22Rv1 (cell line): ENCODE measurements around the gene CTBP1.

Source experiments
- ZFX ChIP-seq: fragments of 450-650 bp; IDR thresholded peaks from 2 replicates; pipeline ENCODE4 v1.6.1; 2017; ENCODE audit warnings: antibody characterized with exemption, borderline replicate concordance
- TF ChIP-seq, protein P1 (sequence below): fragments of 450-650 bp; IDR thresholded peaks from 2 replicates; pipeline ENCODE4 v1.5.1; 2017; ENCODE audit warnings: mild to moderate bottlenecking

DNA sequence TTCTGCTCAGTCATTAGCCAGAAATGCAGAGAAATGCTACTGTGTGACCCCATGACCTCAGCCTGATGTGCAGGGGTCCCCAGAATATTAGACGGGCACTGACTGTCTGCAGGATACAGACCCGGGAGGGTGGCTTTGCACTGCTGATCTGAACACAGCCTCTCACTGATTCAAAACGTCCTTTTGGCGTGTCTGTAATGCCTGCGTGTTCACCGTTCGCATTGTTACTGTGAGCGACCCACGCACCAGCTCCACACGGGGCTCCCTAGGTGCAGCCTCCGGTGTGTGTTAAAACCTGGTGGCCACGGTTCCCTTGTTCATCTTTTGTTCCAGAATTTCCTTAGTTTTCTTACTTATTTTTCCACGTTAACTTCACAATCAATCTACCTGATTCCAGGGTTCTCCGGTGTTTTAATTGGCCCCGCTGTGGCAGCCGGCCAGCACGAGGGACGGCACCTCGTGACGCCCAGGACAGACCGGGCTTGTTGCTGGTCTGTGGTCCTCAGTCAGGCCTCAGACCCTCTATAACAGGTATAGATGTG lies 44.6 kb downstream of the CTBP1 start:
- TF ChIP-seq, protein P1, sequence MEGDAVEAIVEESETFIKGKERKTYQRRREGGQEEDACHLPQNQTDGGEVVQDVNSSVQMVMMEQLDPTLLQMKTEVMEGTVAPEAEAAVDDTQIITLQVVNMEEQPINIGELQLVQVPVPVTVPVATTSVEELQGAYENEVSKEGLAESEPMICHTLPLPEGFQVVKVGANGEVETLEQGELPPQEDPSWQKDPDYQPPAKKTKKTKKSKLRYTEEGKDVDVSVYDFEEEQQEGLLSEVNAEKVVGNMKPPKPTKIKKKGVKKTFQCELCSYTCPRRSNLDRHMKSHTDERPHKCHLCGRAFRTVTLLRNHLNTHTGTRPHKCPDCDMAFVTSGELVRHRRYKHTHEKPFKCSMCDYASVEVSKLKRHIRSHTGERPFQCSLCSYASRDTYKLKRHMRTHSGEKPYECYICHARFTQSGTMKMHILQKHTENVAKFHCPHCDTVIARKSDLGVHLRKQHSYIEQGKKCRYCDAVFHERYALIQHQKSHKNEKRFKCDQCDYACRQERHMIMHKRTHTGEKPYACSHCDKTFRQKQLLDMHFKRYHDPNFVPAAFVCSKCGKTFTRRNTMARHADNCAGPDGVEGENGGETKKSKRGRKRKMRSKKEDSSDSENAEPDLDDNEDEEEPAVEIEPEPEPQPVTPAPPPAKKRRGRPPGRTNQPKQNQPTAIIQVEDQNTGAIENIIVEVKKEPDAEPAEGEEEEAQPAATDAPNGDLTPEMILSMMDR, result no peak
- TF ChIP-seq ZFX, result no peak
